Urothelium cell line (cell line): Measurements from ENCODE around the gene ICAM5.
"Not testable (repeated sequence)": the region's sequence is repeated elsewhere in the genome, so short reads cannot be mapped to it uniquely, and the experiment has no call there.

Experiments used
- DNase-seq: peaks from one replicate; pipeline ENCODE4 v3.0.0; 2011; ENCODE audit warnings: low spot score, mixed read lengths
- FAIRE-seq: peaks from 2 replicates; lab custom pipeline; 2011; peaks lifted over from hg19 to GRCh38; lab: Jason Lieb, UNC

ICAM5 gene, protein sequence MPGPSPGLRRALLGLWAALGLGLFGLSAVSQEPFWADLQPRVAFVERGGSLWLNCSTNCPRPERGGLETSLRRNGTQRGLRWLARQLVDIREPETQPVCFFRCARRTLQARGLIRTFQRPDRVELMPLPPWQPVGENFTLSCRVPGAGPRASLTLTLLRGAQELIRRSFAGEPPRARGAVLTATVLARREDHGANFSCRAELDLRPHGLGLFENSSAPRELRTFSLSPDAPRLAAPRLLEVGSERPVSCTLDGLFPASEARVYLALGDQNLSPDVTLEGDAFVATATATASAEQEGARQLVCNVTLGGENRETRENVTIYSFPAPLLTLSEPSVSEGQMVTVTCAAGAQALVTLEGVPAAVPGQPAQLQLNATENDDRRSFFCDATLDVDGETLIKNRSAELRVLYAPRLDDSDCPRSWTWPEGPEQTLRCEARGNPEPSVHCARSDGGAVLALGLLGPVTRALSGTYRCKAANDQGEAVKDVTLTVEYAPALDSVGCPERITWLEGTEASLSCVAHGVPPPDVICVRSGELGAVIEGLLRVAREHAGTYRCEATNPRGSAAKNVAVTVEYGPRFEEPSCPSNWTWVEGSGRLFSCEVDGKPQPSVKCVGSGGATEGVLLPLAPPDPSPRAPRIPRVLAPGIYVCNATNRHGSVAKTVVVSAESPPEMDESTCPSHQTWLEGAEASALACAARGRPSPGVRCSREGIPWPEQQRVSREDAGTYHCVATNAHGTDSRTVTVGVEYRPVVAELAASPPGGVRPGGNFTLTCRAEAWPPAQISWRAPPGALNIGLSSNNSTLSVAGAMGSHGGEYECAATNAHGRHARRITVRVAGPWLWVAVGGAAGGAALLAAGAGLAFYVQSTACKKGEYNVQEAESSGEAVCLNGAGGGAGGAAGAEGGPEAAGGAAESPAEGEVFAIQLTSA

DNA sequence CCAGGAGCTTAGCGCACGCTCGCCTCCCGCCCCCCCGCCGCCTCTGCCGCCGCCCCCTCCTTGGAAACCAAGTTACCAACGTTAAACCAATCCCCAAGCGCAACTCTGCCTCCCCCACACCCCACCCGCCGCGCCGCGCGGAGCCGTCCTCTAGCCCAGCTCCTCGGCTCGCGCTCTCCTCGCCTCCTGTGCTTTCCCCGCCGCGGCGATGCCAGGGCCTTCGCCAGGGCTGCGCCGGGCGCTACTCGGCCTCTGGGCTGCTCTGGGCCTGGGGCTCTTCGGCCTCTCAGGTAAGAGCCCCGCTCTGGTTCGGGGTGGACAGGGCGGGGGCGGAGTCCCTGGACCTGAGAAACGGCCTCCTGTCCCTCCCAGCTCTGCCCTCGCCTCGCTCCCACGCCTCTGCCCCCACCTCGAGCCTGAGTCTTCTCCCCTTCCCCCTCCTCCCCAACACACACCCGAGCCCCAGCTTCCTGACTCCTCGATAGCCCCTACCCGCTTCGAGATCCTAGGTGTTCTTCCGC, at the start of gene ICAM5:
Gene ICAM5 (plus strand): TSS at position 117 of the 521 bp plus-strand sequence. CDS start 92 bp downstream, at position 209.
- no peak for FAIRE-seq
- no peak for DNase-seq

DNA sequence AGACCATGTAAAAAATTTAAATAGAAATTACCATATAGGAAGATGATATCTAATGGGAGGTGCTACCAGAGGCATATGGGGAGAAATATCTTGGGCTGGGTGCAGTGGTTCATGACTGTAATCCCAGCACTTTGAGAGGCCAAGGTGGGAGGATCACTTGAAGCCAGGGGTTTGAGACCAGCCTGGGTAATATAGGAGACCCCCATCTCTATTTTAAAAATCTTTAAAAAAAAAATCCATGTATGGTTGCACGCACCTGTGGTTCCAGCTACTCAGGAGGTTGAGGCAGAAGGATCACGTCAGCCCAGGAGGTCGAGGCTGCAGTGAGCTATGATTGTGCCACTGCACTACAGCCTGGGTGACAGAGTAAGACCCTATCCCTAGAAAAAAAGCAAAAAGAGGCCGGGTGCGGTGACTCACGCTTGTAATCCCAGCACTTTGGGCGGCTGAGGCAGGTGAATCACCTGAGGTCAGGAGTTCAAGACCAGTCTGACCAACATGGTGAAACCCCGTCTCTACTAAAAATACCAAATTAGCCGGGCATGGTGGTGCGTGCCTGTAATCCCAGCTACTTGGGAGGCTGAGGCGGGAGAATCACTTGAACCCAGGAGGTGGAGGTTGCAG, 47.8 kb upstream of the ICAM5 start:
- FAIRE-seq, DNase-seq: not testable (repeated sequence)

DNA sequence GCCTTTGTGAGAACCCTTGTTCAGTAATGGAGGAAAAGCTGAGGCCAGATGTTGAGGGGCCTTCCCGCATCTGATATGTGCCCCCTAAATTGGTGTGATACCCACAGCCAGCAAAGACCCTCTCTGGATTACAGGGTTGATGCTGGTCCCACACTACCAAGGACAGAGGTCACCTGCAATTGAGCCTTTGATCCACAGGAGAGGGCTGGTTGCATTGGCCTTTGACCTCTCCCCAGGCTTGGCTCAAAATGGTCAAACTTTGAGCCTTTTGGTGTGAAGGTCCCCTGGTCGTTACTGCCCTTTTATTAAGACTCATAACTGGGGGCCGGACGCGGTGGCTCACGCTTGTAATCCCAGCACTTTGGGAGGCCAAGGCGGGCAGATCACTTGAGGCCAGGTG, 46.1 kb upstream of the ICAM5 start:
- no peak for FAIRE-seq
- DNase-seq, result no peak

DNA sequence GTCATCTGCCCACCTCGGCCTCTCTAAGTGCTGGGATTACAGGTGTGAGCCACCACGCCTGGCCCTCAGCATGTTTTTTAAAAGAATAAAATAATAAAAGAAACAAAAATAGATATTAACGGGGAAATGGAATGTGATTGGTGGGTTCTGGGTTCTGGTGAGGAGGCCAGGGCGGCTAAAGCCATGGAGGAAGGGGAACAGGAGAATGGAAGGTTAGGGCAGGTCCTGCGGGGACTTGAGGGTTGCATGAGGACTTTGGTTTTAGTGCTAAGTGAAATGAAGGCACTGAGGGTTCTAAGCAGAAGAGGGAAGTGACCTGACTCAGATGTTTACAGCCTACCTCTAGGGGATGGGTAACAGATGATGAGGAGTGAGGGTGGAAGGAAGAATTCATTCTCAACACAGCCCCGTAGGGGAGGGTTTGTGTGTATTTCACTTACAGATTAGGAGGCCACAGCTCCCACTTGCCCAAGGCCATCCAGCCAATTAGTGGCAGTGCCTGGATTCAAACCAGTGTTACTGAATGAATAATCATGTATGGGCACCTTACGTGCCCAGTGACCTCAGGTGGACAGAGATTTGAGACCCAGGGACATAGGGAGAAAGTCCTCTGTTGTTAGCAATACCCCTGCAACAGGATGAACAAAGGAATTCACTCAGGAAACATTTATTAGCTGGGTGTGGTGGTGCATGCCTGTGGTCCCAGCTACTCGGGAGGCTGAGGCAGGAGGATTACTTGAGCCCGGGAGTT, 44.4 kb upstream of the ICAM5 start:
- FAIRE-seq, result no peak

DNA sequence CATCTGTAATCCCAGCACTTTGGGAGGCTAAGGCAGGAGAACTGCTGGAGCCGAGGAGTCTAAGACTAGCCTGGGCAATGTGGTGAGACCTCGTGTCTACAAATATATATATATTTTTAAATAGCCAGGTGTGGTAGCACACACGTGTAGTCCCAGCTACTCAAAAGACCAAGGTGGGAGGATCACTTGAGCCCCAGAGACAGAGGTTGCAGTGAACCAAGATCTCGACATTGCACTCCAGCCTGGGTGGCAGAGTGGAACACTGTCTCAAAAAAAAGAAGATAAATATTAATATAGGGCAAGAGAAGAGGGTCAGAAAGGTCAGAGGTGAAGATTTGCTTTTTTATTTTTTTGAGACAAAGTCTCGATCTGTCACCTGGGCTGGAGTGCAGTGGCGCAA, 43.2 kb upstream of the ICAM5 start:
- no peak for DNase-seq
- FAIRE-seq, result no peak

More for the DNA sequence above, 44.4 kb upstream of the ICAM5 start:
- no peak for DNase-seq

DNA sequence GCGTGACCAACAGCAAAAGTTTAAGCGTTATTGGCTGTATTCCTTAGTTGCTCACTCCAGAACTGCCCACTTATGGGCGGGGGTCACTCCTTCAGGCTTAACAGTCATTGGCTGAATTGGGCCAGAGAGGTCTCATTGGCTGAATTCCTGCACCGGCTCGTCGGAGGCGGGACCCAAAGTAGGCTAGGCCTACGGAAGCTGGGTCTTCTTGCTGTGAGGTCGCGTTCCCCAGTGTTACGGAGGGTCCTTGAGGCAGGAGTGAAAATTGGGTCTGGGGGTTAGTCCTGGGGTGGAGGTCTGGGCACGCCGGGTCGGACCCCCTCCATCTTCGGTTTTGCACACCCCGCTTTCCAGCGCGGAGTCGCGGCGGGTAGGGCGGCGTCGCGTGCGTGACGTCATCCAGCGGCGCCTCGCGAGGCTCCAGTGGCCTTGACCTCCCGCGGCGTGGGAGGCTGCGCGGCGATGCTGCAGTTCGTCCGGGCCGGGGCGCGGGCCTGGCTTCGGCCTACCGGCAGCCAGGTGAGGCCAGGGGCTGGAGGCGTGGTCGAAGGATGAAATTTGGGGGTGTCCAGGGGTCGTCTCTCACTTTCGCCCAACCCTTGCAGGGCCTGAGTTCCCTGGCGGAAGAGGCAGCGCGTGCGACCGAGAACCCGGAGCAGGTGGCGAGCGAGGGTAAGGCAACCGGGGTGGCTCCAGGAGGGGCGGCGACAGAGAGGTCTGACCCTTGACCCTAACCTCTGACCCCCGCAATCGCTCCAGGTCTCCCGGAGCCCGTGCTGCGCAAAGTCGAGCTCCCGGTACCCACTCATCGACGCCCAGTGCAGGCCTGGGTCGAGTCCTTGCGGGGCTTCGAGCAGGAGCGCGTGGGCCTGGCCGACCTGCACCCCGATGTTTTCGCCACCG, 37.7 kb upstream of the ICAM5 start, which contains the start of gene MRPL4:
Gene MRPL4 (plus strand): TSS at position 423 of the 903 bp plus-strand sequence. CDS start 40 bp downstream, at position 463.
- no peak for FAIRE-seq
- peak; percentile 91 for DNase-seq

DNA sequence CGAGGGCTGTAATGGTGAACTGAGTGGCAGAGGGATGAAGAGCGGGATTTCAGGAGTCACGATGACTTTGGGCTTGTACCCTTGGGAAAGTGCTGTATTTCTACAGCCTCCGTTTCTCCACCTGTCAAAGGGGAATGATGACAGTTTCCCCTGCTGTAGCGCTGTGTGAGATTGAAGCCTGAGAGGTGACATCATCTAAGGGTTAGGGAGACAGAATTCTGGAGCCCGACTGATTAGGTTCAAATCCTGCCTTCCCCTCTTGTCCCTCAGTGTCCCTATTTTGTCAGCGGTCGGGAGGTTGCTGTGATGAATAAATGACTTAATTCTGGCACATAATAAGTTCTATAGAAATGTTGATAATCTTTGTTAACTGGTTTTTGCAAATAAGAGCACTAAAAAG, 37.0 kb upstream of the ICAM5 start:
- DNase-seq, result no peak
- FAIRE-seq, result no peak

DNA sequence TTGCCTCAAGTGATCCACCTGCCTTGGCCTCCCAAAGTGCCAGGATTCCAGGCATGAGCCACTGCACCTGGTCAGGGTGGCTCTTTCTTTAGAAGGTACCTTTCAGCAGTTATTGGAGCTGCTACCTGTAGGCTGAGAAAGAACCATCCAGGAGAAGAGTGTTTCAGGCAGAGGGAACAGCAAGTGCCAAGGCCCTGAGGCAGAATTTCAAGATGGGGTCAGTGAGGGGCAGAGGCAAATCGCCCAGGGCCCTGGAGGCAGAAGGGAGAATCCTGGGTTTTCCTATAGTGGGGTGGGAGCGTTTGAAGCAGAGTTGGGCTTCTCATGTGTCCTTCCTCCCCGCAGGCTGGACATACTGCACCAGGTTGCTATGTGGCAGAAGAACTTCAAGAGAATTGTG, 35.5 kb upstream of the ICAM5 start:
- DNase-seq (no peak), FAIRE-seq (no peak)

DNA sequence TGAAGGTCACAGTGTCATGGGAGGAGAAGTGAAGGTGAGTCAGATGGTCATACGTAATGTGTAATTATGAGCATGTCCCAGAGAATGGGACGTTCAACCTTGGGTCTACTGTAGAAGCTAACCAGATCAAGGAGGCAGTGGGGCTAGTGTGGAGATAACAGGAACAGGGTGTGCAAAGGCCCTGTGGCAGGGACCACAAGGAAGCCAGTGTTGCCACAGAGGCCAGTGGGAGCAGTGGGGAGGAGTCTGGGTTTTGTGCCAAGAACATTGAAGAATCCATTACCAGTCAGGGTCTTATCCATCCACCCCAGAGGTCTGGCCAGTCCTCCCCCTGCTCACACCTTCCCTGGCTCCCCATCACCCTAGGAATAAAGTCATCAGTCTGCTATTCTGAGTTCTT, 34.4 kb upstream of the ICAM5 start:
- DNase-seq (no peak), FAIRE-seq (no peak)

DNA sequence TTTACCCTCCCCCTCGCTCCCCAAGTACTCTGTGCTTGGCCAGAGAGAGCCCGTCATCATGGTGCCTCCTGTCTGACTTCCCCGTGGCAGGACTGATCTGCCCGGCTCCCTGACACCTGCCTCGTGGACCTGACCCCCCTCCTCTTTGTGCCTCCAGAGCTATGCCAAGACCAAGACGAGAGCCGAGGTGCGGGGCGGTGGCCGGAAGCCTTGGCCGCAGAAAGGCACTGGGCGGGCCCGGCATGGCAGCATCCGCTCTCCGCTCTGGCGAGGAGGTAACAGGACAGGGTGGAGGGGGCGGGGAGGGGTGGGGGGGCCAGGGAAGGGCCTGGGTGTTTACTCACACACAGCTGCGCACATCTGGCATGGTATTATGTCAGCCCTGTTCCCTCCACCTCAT, 33.2 kb upstream of the ICAM5 start:
- no peak for DNase-seq
- FAIRE-seq, result no peak

DNA sequence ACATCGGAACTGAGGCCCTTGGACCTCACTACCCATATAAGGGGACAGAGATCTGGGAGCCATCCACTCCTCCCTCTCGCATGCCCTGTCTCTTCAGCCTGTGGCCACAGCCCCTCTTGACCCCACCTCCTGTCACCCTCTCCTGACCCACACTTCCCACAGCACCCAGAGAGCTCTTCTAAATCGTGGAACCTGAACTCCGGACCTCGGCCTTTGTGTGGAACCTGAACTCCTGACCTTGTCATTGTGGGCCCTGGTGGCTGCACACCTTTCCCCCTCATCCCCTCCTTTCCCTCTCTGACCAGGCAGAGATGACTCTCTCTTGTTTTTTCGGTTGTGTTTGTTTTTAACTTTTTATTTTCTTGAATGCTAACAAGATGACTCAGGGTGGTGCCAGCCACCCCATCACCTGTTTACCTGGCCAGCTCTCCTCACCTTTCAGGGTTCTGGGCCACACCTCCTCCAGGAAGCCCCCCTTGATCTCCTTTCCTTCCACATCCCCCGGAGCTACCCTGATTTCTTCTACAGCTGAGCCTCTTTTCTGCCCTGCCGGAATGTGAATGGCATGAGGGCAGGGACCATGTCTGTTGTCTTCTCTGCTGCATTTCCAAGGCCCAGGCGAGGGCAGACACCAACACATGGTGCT, 32.7 kb upstream of the ICAM5 start:
- DNase-seq (no peak), FAIRE-seq (no peak)

DNA sequence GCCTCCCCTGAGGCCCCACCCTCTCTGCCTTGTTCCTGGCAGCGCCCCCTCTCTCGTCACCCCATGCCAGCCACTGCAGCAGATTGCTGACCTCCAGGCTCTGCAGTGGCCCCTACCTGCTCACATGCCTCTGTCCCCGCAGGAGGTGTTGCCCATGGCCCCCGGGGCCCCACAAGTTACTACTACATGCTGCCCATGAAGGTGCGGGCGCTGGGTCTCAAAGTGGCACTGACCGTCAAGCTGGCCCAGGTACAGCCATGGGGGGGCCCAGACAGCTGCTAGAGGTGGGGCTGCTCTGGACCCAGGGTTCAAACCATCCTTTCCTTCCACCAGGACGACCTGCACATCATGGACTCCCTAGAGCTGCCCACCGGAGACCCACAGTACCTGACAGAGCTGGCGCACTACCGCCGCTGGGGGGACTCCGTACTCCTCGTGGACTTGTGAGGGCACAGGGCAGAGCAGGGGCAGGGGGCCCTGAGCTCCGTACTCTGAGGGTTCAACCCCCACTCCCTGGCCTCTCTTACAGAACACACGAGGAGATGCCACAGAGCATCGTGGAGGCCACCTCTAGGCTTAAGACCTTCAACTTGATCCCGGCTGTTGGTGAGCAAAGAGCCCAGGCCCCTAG, 31.6 kb upstream of the ICAM5 start:
- DNase-seq, result no peak

DNA sequence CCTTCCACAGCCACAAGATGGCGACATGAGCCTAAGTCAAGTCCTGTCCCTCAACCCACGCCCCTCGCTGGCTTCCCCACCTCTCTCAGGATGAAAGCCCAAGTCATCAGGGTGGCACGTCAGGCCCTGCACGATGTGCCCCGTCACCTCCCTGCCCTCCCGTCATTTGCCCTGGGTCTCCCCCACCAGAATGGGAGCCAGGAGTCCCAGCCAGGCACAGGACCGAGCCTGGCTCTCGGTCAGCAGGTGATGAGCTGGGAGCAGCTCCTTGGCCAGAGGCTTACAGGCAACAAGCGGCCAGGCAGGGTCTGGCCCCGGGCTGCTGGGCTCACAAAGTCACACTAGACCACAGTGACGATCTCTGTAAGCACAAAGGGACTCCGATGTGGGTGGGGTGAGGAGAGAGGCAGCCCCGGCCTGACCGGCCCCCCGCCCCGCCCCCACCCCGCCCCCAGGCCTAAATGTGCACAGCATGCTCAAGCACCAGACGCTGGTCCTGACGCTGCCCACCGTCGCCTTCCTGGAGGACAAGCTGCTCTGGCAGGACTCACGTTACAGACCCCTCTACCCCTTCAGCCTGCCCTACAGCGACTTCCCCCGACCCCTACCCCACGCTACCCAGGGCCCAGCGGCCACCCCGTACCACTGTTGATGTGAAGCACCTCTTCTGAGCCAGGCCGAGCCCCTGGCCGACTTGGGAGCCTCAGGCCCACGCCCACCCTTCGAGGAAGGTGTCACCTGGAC, 30.4 kb upstream of the ICAM5 start:
- DNase-seq, result peak; percentile 64
- no peak for FAIRE-seq

More for the DNA sequence above, 31.6 kb upstream of the ICAM5 start:
- no peak for FAIRE-seq

DNA sequence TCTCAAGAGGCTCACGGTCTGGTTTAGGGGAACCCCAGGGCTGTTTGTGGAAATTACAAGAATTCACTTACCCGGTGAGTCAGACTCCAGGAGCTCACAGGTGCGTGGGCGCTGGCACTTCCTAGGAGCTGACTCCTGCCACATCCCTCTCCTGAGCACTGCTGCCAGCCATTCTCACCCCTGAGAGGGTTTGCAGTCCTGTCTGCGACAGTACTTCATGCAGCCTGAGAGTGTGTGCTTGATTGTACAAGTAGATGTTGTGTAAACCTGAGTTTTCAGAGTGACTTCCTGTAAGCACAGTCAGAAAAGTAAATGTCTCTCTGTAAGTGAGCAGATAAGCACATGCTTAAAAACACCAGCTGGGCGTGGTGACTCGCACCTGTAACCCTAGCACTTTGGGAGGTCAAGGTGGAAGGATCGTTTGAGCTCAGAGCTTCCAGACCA, 29.6 kb upstream of the ICAM5 start:
- DNase-seq (no peak), FAIRE-seq (no peak)

DNA sequence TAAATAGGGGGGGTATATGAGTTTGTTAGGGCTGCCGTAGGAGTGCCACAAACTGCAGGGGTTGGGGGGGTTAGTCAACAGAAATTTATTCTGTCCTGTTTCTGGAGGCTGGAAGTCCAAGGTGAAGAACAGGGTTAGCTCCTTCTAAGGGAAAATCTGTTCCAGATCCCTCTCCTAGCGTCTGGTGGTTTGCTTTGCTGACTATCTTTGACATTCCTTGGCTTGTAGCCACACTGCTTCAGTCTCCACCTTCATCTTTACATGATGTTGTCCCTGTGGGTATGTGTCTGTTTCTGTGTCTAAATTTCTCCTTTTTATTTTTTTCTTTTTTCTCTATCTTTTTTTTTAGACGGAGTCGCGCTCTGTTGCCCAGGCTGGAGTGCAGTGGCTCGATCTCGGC, 27.0 kb upstream of the ICAM5 start:
- FAIRE-seq (no peak), DNase-seq (no peak)

DNA sequence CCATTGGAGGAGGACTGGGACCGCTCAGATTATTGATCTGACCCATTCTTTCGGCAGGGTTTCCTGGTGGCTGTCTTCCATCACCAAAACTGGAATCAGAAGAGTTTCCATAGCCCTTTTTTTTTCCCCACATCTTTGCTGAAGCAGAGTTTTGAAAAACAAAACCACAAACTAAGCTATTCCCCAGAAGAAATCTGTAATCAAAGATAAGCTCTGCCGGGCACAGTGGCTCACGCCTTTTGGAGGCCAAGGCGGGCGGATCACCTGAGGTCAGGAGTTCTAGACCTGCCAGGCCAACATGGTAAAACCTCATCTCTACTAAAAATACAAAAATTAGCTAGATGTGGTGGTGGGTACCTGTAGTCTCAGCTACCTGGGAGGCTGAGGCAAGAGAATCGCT, 23.0 kb upstream of the ICAM5 start:
- FAIRE-seq, result no peak

DNA sequence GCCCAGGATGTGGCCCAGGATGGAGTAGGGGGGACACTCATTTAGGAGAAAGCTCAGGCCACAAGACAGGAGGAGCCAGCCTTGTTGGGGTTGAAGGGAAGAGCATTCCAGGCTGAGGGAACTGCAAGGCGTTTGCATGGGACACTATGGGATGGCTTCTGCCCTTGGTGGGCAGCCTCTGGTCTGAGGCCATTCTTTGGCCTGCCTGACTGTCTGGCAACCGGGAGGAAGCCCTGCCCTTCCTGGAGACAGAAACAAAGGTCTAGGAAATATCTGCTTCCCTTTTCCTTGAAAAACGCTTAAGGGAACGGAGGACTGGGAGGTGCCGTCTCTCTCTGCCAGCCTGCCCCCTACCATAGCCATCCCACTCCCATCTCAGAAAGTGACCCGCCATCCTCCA, 21.7 kb upstream of the ICAM5 start:
- no peak for DNase-seq
- FAIRE-seq, result no peak

More for the DNA sequence above, 23.0 kb upstream of the ICAM5 start:
- no peak for DNase-seq
